GM18519 (cell line): ENCODE data around the gene KCNIP4.
"Not testable (repeated sequence)": the region's sequence is repeated elsewhere in the genome, so short reads cannot be mapped to it uniquely, and the experiment has no call there.

Experiments used
- ATAC-seq: cut with Tn5 transposase; IDR thresholded peaks from one replicate; pipeline ENCODE4 v1.9.1; 2021; ENCODE audit warnings: mild to moderate bottlenecking, moderate library complexity; ENCODE audit not compliant: unreplicated experiment, low FRiP score

KCNIP4 gene

GRCh38 chr4:21386166-21386780, 562.3 kb downstream of the KCNIP4 start:
- no peak for ATAC-seq

- no peak for ATAC-seq
Observed at GRCh38 chr4:21385706-21386105, 562.9 kb downstream of the KCNIP4 start.

- ATAC-seq, result no peak
Observed at GRCh38 chr4:21384609-21385008, 564.0 kb downstream of the KCNIP4 start.

- no peak for ATAC-seq
Observed at GRCh38 chr4:21380861-21381260, 567.7 kb downstream of the KCNIP4 start.

GRCh38 chr4:21377046-21377445, 571.5 kb downstream of the KCNIP4 start:
- no peak for ATAC-seq

GRCh38 chr4:21376176-21376575, 572.4 kb downstream of the KCNIP4 start:
- ATAC-seq, result no peak

GRCh38 chr4:21374641-21375368, 573.8 kb downstream of the KCNIP4 start:
- ATAC-seq, result no peak

- ATAC-seq, result no peak
Observed at GRCh38 chr4:21367567-21367966, 581.0 kb downstream of the KCNIP4 start.

GRCh38 chr4:21366840-21367239, 581.7 kb downstream of the KCNIP4 start:
- no peak for ATAC-seq

- ATAC-seq, result no peak
Observed at GRCh38 chr4:21366312-21366711, 582.3 kb downstream of the KCNIP4 start.

- no peak for ATAC-seq
Observed at GRCh38 chr4:21363701-21364100, 584.9 kb downstream of the KCNIP4 start.

GRCh38 chr4:21352354-21352753, 596.2 kb downstream of the KCNIP4 start:
- ATAC-seq, result not testable (repeated sequence)

GRCh38 chr4:21347142-21347541, 601.4 kb downstream of the KCNIP4 start:
- ATAC-seq, result no peak

- no peak for ATAC-seq
Observed at GRCh38 chr4:21327976-21328700, 620.4 kb downstream of the KCNIP4 start.

- no peak for ATAC-seq
Observed at GRCh38 chr4:21320034-21320433, 628.5 kb downstream of the KCNIP4 start.

- ATAC-seq, result no peak
Observed at GRCh38 chr4:21307709-21308108, 640.9 kb downstream of the KCNIP4 start.

- ATAC-seq, result no peak
Observed at GRCh38 chr4:21304540-21304887, 644.1 kb downstream of the KCNIP4 start.

GRCh38 chr4:21290562-21290961, 658.0 kb downstream of the KCNIP4 start:
- no peak for ATAC-seq

GRCh38 chr4:21276046-21276445, 672.5 kb downstream of the KCNIP4 start:
- no peak for ATAC-seq

GRCh38 chr4:21271439-21272052, 677.0 kb downstream of the KCNIP4 start:
- ATAC-seq, result no peak

- no peak for ATAC-seq
Observed at GRCh38 chr4:21248331-21248730, 700.2 kb downstream of the KCNIP4 start.
